ENCODE results near the gene FKBP8. TPM values are rescaled to one million over a fixed set of nuclear protein-coding genes. Genes with fewer than 3 reads are reported as not detected.

FKBP8 gene
- total RNA-seq, 2 donors from 2014 or later: 326 to 536 TPM

- Histone ChIP-seq H3K27me3 (replicated peaks; ENCODE audit: insufficient read depth) (no peaks in the 10 kb centered on the region), H3K27ac (peak within 1 kb of the TSS; percentile 80 to 82), H3K9me3 (no peaks in the 10 kb centered on the region), H3K4me1 (replicated peaks) (peaks cover 11% of the 10 kb centered on the region), H3K36me3 (peaks cover 13 to 17% of the 10 kb centered on the region in 2 donors), H3K4me3 (peak within 1 kb of the TSS; percentile 75 to 79)
- peak; percentile 98 for DNase-seq (ENCODE audit: low spot score)
- peak in 2 of 4 experiments; percentile 16 to 42 for TF ChIP-seq CTCF (IDR thresholded peaks at IDR 0.05)
- peak; percentile 84 for TF ChIP-seq POLR2A (IDR thresholded peaks at IDR 0.05)
- TF ChIP-seq POLR2AphosphoS5 (IDR thresholded peaks at IDR 0.05): peak; percentile 100
- intact Hi-C loops (cut with DNase I): loop anchor here (5.0 kb wide), 1 partner anchor 119 kb away; no protein-coding TSS in a partner anchor
- WGBS: under 1% methylated on average over 70 of the region's 75 CpGs
Measured at GRCh38 chr19:18571564-18572344, 28.4 kb upstream of the FKBP8 start, which contains the start of gene UBA52. Gene UBA52, plus strand, starts transcription at chr19:18571857. Its CDS starts 1,444 bp downstream, at chr19:18573301.

GRCh38 chr19:18568367-18568766 lies 25.0 kb upstream of the FKBP8 start:
- 91% methylated on average over 15 of the region's 15 CpGs for WGBS
- Histone ChIP-seq H3K36me3 (peaks cover 2 to 17% of the 10 kb centered on the region in 2 donors), H3K27ac (no peak overlapping the region), H3K27me3 (replicated peaks; ENCODE audit: insufficient read depth) (no peaks in the 10 kb centered on the region), H3K4me3 (no peak overlapping the region), H3K4me1 (replicated peaks) (peaks cover 11% of the 10 kb centered on the region), H3K9me3 (no peaks in the 10 kb centered on the region)
- DNase-seq (ENCODE audit: low spot score): no peak
- intact Hi-C loops (cut with DNase I): no loop called here
- TF ChIP-seq CTCF (IDR thresholded peaks at IDR 0.05) (no peak), POLR2A (IDR thresholded peaks at IDR 0.05) (no peak), POLR2AphosphoS5 (IDR thresholded peaks at IDR 0.05) (no peak)

- no peak for DNase-seq (ENCODE audit: low spot score)
- peaks cover 2 to 14% of the 10 kb centered on the region in 2 donors for H3K36me3 ChIP-seq
- intact Hi-C loops (cut with DNase I): no loop called here
- no peak overlapping the region for H3K27ac ChIP-seq
- no peak overlapping the region for H3K4me3 ChIP-seq
- TF ChIP-seq POLR2AphosphoS5 (IDR thresholded peaks at IDR 0.05) (no peak), POLR2A (IDR thresholded peaks at IDR 0.05) (no peak)
- no peaks in the 10 kb centered on the region for H3K27me3 ChIP-seq (replicated peaks; ENCODE audit: insufficient read depth)
- no peaks in the 10 kb centered on the region for H3K9me3 ChIP-seq
- WGBS: 88% methylated on average over 7 of the region's 8 CpGs
- no peaks in the 10 kb centered on the region for H3K4me1 ChIP-seq (replicated peaks)
Measured at GRCh38 chr19:18566953-18567352, 23.6 kb upstream of the FKBP8 start.

- DNase-seq (ENCODE audit: low spot score): no peak
- intact Hi-C loops (cut with DNase I): no loop called here
- no peaks in the 10 kb centered on the region for H3K9me3 ChIP-seq
- H3K36me3 ChIP-seq: peaks cover 0 to 14% of the 10 kb centered on the region in 2 donors
- H3K27me3 ChIP-seq (replicated peaks; ENCODE audit: insufficient read depth): no peaks in the 10 kb centered on the region
- no peak overlapping the region for H3K4me3 ChIP-seq
- peaks cover 7% of the 10 kb centered on the region for H3K4me1 ChIP-seq (replicated peaks)
- 61% methylated on average over 14 of the region's 14 CpGs for WGBS
- H3K27ac ChIP-seq: no peak overlapping the region
- no peak for TF ChIP-seq POLR2A (IDR thresholded peaks at IDR 0.05)
- no peak for TF ChIP-seq POLR2AphosphoS5 (IDR thresholded peaks at IDR 0.05)
- no peak for TF ChIP-seq CTCF (IDR thresholded peaks at IDR 0.05)
Measured at GRCh38 chr19:18562086-18562485, 18.7 kb upstream of the FKBP8 start.

GRCh38 chr19:18559685-18560084 lies 16.3 kb upstream of the FKBP8 start:
- H3K4me1 ChIP-seq (replicated peaks): peaks cover 7% of the 10 kb centered on the region
- intact Hi-C loops (cut with DNase I): loop anchor here (5.0 kb wide), 1 partner anchor 37 kb away; the partner anchor contains the start of gene ELL
- no peak overlapping the region for H3K27ac ChIP-seq
- DNase-seq (ENCODE audit: low spot score): no peak
- 66% methylated on average over 5 of the region's 5 CpGs for WGBS
- H3K36me3 ChIP-seq: no peaks in the 10 kb centered on the region
- H3K27me3 ChIP-seq (replicated peaks; ENCODE audit: insufficient read depth): no peaks in the 10 kb centered on the region
- H3K4me3 ChIP-seq: no peak overlapping the region
- no peaks in the 10 kb centered on the region for H3K9me3 ChIP-seq
- TF ChIP-seq CTCF (IDR thresholded peaks at IDR 0.05) (no peak), POLR2A (IDR thresholded peaks at IDR 0.05) (no peak), POLR2AphosphoS5 (IDR thresholded peaks at IDR 0.05) (no peak)

All from prostate gland (tissue), 2 donors.